Subcutaneous adipose tissue (tissue), 4 donors: ENCODE results near the gene TMEM174. TPM values are rescaled to one million over a fixed set of nuclear protein-coding genes. Genes with fewer than 3 reads are reported as not detected.

ENCODE experiments used
- CTCF ChIP-seq: fragments of 450-650 bp; IDR thresholded peaks from one replicate; pipeline ENCODE4 v1.5.1; 2016; ENCODE audit warnings: low read depth, mild to moderate bottlenecking, control low read depth, antibody characterized with exemption, moderate library complexity
- total RNA-seq, 4 donors: library from RNA; depleted of rRNA; stranded (reverse); fragments of >200 nt; gene quantifications; one replicate each; pipeline ENCODE4 v1.1.0, GENCODE V29; 2016

Gene TMEM174
- total RNA-seq, 4 donors from 2014 or later: not detected

GRCh38 chr5:73142035-73142434 lies 31.0 kb upstream of the TMEM174 start:
- TF ChIP-seq CTCF: no peak

DNA sequence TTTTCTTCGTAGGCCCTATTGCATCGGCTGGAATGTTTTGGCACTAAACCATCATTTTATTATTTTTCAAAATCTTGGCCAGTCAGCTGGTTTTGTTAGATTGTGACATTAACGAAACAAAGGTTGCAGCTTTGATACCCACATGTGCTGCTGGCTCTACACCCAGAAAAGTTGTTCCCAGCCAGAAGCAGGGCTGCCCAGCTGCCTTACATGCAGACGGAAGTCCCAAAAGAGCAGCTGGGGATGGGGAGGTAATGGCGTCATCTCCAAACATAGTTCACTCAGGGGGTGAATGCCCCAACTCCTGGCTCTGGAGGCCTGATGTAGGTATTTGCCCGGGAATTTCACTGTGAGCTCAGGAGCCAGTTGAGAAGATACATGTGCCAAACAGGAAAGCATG lies 29.3 kb upstream of the TMEM174 start:
- no peak for TF ChIP-seq CTCF

GRCh38 chr5:73149540-73149939 lies 23.5 kb upstream of the TMEM174 start:
- no peak for TF ChIP-seq CTCF

DNA sequence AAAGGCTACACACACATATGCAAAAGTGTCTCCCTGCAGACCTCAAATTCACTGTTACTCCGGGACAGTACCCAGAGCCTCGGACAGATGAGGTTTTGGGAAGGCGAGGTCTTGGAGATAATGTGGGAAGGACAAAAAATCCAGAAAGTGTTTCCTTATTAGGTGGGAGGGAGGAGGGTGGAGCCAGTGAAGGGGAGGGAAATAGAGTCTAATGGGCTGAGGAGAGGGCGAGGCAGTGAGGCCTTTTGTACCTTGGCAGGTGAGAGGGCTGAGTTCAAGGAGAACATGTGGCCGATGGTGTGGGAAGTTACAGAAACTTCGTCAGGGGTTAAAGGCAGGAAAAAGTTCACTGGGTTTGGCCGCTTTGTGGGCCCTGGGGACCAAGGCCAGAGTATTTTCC lies 22.1 kb upstream of the TMEM174 start:
- TF ChIP-seq CTCF: no peak

- no peak for TF ChIP-seq CTCF
Observed at GRCh38 chr5:73151766-73152410, 21.1 kb upstream of the TMEM174 start.

- TF ChIP-seq CTCF: no peak
Observed at GRCh38 chr5:73152411-73153388, 20.3 kb upstream of the TMEM174 start.

GRCh38 chr5:73153513-73153912 lies 19.5 kb upstream of the TMEM174 start:
- TF ChIP-seq CTCF: no peak
